GM18868 (cell line): ENCODE results near the gene PDE3B.
"Not testable (repeated sequence)": the region's sequence is repeated elsewhere in the genome, so short reads cannot be mapped to it uniquely, and the experiment has no call there.

Source experiments
- ATAC-seq: cut with Tn5 transposase; IDR thresholded peaks from one replicate; pipeline ENCODE4 v1.9.1; 2021; ENCODE audit warnings: mild to moderate bottlenecking, moderate library complexity; ENCODE audit not compliant: unreplicated experiment

Gene PDE3B

DNA sequence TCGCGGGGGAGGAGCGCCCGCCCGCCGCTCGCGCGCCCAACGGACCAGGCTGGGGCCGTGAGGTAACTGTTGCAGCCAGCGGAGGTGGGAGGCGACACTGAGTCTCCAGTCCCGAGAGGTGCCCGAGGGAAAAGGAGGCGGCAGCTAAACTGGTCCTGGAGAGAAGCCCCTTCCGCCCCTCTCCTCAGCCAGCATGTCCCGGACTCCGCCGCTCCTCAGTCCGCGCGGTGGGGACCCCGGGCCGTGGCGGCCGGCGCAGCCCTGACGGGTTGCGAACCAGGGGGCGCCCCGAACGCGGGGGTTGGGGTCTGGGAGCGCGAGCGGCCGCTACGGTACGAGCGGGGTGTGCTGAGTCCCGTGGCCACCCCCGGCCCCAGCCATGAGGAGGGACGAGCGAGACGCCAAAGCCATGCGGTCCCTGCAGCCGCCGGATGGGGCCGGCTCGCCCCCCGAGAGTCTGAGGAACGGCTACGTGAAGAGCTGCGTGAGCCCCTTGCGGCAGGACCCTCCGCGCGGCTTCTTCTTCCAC lies at the start of gene PDE3B:
Gene PDE3B (plus strand): TSS at position 108 of the 529 bp plus-strand sequence. CDS start 272 bp downstream, at position 380.
- ATAC-seq = peak; percentile 65

GRCh38 chr11:14595261-14595660 lies 48.3 kb upstream of the PDE3B start:
- not testable (repeated sequence) for ATAC-seq

- no peak for ATAC-seq
Observed at GRCh38 chr11:14607713-14608112, 35.9 kb upstream of the PDE3B start.

GRCh38 chr11:14609902-14610301 lies 33.7 kb upstream of the PDE3B start:
- no peak for ATAC-seq

GRCh38 chr11:14611939-14612338 lies 31.7 kb upstream of the PDE3B start:
- no peak for ATAC-seq

GRCh38 chr11:14612694-14613093 lies 30.9 kb upstream of the PDE3B start:
- no peak for ATAC-seq

- ATAC-seq = no peak
Observed at GRCh38 chr11:14614091-14614622, 29.4 kb upstream of the PDE3B start.

- no peak for ATAC-seq
Observed at GRCh38 chr11:14617241-14618027, 26.2 kb upstream of the PDE3B start.

- no peak for ATAC-seq
Observed at GRCh38 chr11:14618060-14618459, 25.5 kb upstream of the PDE3B start.

- no peak for ATAC-seq
Observed at GRCh38 chr11:14619603-14620531, 23.7 kb upstream of the PDE3B start.

DNA sequence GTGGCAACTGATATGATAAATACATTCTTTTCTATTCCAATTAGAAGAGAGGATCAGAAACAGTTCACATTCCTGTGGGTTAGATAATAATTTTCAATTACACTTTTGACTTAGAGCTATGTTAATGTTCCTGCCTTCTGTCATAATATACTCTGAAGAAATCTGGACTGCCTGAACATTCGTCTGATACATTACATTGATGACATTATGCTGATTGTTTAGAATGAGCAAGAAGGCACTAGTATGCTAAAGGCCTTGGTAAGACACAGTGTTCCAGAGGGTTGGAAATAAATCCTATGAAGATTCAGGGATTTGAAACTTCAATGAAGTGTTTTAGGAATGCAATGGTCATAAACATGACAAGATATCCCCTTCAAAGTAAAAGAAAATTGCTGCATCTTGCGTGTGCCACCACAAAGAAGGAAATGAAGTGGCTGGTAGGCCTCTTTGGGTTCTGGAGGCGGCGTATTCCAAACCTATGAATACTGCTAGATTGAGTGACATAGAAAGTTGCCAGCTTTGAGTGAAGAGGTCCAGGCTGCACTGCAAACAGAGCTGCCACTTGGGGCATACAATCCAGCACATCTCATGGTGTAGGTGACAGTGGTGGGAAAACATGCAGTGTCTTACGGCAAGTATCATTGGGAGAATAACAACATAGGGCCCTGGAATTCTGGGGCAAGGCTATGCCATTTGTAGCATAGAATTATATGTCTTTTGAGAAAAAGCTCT lies 21.2 kb upstream of the PDE3B start:
- no peak for ATAC-seq

- no peak for ATAC-seq
Observed at GRCh38 chr11:14623036-14623435, 20.6 kb upstream of the PDE3B start.

- ATAC-seq = peak; percentile 63
Observed at GRCh38 chr11:14625586-14626205, 17.9 kb upstream of the PDE3B start.

DNA sequence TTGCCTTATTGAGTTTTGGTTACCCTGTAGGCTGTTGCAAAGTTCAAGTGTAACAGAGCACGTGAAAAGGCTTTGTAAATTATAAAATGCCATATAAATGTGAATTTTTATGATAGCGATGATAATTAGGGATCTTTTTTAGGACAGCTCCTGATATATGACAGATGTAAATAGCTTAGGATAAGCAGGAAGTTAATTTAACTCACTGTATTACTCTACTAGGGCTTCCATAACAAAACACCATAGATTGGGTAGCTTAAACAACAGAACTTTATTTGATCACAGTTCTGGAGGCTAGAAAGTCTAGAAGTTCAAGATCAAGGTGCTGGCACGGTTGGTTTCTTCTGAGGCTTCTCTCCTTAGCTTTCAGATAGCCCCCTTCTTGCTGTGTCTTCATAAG lies 17.0 kb upstream of the PDE3B start:
- ATAC-seq = no peak

DNA sequence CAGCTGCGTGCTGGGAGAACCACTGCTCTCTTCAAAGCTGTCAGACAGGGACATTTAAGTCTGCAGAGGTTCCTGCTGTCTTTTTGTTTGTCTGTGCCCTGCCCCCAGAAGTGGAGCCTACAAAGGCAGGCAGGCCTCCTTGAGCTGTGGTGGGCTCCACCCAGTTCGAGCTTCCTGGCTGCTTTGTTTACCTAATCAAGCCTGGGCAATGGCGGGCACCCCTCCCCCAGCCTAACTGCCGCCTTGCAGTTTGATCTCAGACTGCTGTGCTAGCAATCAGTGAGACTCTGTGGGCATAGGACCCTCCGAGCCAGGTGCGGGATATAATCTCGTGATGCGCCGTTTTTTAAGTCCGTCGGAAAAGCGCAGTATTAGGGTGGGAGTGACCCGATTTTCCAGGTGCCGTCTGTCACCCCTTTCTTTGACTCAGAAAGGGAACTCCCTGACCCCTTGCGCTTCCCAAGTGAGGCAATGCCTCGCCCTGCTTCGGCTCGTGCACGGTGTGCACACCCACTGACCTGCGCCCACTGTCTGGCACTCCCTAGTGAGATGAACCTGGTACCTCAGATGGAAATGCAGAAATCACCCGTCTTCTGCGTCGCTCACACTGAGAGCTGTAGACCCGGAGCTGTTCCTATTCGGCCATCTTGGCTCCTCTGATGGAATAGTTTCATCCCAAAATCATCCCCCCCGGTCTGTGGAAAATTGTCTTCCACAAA lies 9.9 kb upstream of the PDE3B start:
- not testable (repeated sequence) for ATAC-seq

DNA sequence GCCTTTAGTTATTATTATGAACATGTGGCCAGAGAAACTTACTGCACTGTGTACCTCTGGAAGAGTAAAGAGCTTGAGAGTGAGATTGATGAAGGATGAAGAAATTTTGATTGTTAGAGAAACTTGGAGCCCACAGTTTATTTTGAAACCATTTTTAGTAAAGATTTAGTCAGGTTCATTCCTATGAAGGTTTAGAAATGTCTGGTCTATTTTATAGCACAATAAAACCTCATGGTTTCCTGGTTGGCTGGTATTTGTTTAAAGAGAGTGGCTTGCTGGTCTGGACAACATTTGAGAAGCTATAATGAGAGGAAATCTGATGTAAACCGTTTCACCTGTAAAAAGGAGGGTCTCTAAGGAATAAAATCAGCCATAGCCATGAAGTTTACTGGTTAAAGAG lies 8.8 kb upstream of the PDE3B start:
- no peak for ATAC-seq

DNA sequence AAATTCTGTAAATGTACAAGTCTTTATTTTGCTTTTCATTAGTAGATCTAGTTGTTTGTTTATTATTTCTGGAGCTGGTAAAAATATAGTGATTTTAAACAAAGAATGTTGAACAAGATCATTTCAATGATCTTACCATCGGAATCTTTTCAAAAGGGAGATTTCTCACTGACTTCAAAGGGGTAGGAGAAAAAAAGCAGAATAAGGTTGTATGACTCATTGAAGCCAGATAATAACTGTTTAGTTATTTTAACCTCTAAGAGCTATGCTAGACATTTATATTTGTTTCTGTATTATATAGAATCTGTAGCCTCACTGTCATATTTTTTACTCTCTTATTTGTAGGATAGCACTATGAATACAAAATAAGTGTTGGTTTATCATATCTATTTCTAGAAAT lies 8.1 kb upstream of the PDE3B start:
- ATAC-seq = no peak

GRCh38 chr11:14636119-14636518 lies 7.5 kb upstream of the PDE3B start:
- no peak for ATAC-seq

DNA sequence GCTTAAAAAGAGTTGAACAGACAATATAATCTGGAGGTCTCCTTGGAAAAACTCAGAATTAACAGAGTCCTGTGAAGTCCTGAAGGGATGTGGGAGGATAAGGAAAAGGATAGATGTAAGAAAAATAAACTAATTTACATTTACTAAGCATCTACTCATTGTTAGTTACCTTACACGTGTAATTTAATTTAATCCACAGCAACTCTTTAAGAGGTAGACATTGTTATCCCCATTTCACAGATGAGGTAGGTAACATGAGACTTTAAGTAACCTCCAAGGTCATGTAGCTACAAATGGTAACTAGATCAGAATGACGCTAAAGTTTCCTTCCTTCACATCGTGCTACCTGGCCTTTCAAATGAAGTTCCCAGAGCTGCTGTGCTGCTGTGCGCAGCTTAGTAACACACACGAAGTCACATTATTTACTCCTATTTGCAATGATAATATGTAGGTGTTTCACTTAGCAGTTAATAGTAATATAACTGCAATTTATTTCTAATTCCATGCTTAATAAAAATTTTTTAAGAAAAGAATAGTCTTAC lies 5.7 kb upstream of the PDE3B start:
- ATAC-seq = no peak
